AG20443 (cell line): ENCODE data around the gene NMS.

Source experiments
- DNase-seq: peaks from one replicate; pipeline ENCODE4 v3.0.0; 2012; ENCODE audit warnings: low spot score, mixed read lengths

Gene NMS

GRCh38 chr2:100485396-100485795 is 15.1 kb downstream of the NMS start:
- DNase-seq, result no peak

GRCh38 chr2:100494712-100495111 is 24.4 kb downstream of the NMS start:
- DNase-seq, result no peak

GRCh38 chr2:100502782-100503181 is 32.5 kb downstream of the NMS start:
- DNase-seq, result no peak

- no peak for DNase-seq
Observed at GRCh38 chr2:100504542-100504941, 34.3 kb downstream of the NMS start.

- no peak for DNase-seq
Observed at GRCh38 chr2:100509066-100509465, 38.8 kb downstream of the NMS start.

- no peak for DNase-seq
Observed at GRCh38 chr2:100513650-100514049, 43.4 kb downstream of the NMS start.

- no peak for DNase-seq
Observed at GRCh38 chr2:100517556-100517955, 47.3 kb downstream of the NMS start.

GRCh38 chr2:100518801-100519200 is 48.5 kb downstream of the NMS start:
- DNase-seq, result no peak

GRCh38 chr2:100520224-100520623 is 49.9 kb downstream of the NMS start:
- no peak for DNase-seq

- no peak for DNase-seq
Observed at GRCh38 chr2:100522430-100522829, 52.1 kb downstream of the NMS start.

GRCh38 chr2:100524331-100524730 is 54.0 kb downstream of the NMS start:
- DNase-seq, result no peak

GRCh38 chr2:100526868-100527267 is 56.6 kb downstream of the NMS start:
- DNase-seq, result no peak

GRCh38 chr2:100527440-100528015 is 57.2 kb downstream of the NMS start:
- DNase-seq, result no peak

GRCh38 chr2:100529176-100529575 is 58.9 kb downstream of the NMS start:
- no peak for DNase-seq

- no peak for DNase-seq
Observed at GRCh38 chr2:100529900-100530299, 59.6 kb downstream of the NMS start.
